CD4-positive, alpha-beta T cell treated with Interleukin-4 for 4 hours (primary cell): ENCODE data around the gene TYSND1.
"Not testable (repeated sequence)": the region's sequence is repeated elsewhere in the genome, so short reads cannot be mapped to it uniquely, and the experiment has no call there.

Source experiments
- DNase-seq: peaks from one replicate; pipeline ENCODE4 v3.0.0-alpha.2; 2020

TYSND1 gene

DNA sequence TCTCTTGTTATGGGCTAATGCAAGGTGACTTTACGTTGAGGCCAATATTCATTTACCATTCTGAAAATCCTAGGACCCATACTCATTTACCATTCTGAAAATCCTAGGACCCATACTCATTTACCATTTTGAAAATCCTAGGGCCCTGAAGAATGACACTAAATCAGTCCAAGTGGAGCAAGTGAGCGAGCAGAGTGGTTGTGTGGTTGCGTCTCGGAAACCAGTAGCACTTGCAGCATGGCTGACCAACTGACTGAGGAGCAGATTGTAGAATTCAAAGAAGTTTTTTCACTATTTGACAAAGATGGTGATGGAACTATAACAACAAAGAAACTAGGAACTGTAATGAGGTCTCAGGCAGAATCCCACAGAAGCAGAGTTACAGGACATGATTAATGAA lies 16.9 kb upstream of the TYSND1 start:
- no peak for DNase-seq

DNA sequence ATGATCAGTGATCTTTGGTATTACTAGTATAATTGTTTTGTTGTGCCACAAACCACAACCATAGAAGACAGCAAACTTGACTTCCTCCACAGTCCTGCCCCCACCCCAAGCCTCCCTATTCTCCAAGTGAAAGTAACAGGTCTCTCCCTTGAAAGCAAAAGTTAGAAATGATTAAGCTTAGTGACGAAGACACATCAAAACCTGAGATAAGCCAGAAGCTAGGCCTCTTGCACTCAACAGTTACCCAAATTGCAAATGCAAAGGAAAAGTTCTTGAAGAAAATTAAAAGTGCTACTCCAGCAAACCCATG lies 16.3 kb upstream of the TYSND1 start:
- peak; percentile 79 for DNase-seq

DNA sequence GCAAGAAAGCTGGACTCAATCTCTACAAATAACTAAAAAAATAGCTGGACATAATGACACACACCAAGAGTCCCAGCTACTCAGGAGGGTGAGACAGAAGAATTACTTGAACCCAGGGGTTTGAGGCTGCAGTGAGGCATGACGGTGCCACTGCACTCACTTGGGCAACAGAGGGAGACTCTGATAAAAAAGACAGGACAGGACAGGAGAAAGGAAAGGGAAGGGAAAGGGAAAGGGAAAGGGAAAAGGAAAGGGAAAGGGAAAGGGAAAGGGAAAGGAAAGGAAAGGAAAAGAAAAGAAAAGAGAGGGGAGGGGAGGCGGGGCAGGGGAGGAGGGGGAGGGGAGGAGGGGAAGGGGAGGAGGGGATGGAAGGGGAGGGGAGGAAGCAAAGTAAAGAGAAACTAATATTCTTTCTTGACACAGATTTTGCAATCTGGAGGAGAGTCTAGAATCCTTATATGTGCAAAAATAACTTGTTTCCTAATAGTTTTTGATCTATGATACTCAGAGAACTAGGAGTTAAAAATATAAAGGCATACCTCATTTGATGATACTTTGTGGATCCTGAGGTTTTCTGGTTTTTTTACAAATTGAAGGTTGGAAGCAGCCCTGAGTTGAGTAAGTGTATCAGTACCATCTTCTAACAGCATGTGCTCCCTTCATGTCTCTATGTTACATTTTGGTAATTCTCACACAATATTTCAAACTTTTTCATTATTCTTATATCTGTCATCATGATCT lies 15.8 kb upstream of the TYSND1 start:
- no peak for DNase-seq

DNA sequence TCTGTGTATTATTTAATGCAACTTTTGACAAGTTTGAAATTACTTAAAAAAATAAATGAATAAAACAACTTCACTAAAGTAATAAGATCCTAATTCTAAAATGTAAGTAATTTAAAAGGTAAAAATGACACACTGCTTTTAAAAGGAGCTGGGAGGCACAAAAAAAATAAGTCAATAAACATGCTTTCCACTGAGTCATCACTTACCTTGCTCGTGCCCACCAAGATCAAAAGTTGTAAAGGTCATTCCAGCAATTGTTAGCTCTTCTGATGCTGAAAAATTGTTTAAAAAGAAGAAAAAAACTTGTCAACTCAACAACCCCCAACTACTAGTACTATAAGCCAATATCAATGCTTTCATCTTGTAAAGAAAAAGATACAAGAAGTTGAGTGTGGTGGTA lies 14.3 kb upstream of the TYSND1 start:
- DNase-seq = no peak

DNA sequence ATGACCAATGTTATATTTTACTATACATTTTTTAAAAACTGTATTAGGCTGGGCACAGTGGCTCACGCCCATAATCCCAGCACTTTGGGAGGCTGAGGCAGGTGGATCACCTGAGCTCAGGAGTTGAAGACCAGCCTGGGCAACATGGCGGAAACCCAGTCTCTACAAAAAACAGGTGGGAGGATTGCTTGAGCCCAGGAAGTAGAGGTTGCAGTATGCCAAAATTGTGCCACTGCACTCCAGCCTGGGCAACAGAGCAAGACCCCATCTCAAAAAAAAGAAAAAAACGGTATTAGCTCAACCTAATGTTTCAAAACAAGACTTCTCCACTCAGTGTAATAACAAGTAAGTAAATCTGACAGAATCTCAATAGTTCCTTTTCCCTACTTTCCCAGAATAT lies 12.9 kb upstream of the TYSND1 start:
- DNase-seq = not testable (repeated sequence)

DNA sequence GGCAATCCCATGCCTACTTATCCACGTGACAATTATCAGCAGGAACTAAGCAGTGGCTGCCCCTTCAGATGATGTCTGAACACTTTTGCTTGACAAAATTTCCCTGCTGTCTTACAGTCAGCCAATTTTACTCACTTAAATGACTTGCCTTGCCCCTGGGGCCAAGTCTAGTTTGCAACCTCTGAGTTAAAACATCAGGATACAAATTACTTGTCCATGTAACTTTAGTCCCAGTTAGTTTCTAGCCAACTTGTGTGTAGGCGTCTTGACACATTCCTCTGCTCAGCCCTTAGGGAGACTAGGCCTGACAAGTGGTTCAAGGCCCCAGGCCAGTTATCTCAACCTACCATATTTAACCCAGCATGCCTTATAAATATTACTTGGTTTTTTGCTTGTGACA lies 11.6 kb upstream of the TYSND1 start:
- DNase-seq = no peak

DNA sequence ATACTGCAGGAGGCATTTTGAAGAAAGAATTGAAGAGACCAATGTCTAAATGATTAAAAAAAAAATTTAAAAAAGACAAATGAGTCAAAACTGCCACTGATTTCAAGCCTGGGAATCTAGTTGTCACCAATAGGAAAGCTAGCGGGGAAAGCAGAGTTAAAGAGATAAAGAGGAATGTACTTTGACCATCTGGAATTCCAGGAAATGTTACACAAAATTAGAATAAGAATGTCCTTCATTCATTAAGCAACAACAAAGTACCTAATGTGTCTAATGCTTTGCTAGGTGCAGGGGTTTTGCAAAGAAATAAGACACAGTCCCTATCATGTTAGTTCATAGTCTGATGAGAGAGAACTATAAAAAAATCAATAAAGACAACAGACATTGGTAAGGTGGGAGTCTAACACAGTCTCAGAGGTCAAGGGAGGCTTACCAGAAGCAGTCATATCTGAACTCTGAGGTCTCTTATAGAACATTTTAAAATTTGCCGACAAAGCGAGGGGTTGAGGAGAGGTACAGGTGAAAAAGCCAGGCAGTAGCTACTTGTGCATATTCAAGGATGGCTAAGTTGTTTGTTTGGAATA lies 8.8 kb upstream of the TYSND1 start:
- no peak for DNase-seq

DNA sequence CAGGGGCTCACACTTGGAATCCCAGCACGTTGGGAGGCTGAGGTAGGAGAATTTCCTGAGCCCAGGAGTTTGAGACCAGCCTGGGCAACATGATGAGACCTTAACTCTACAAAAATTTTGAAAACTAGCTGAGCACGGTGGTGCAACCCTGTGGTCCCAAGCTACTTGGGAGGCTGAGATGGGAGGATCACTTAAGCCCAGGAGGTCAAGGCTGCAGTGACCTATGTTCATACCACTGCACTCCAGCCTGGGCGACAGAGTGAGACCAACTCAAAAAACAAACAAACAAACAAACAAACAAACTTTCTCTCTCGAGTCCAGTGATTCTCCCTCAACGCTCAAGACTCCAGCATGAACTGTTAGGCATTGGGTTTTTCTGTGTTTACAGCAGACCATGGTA lies 2.0 kb upstream of the TYSND1 start:
- DNase-seq = no peak

DNA sequence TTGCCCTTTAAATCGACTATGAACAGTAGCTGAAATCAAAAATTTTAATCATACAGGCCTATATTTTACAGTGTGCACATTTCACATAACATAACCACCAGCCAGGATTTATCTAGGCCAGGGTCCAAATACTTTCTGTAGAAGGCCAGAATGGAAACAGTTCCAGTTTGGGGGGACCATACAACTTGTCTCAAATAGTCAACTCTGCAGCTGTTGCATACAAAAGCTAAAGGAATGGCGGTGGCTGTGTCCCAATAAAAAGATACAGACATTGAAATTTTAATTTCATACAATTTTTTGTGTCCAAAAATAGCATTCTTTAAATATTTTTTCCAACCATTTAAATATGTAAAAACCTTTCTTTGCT lies 742 bp upstream of the TYSND1 start:
- no peak for DNase-seq

DNA sequence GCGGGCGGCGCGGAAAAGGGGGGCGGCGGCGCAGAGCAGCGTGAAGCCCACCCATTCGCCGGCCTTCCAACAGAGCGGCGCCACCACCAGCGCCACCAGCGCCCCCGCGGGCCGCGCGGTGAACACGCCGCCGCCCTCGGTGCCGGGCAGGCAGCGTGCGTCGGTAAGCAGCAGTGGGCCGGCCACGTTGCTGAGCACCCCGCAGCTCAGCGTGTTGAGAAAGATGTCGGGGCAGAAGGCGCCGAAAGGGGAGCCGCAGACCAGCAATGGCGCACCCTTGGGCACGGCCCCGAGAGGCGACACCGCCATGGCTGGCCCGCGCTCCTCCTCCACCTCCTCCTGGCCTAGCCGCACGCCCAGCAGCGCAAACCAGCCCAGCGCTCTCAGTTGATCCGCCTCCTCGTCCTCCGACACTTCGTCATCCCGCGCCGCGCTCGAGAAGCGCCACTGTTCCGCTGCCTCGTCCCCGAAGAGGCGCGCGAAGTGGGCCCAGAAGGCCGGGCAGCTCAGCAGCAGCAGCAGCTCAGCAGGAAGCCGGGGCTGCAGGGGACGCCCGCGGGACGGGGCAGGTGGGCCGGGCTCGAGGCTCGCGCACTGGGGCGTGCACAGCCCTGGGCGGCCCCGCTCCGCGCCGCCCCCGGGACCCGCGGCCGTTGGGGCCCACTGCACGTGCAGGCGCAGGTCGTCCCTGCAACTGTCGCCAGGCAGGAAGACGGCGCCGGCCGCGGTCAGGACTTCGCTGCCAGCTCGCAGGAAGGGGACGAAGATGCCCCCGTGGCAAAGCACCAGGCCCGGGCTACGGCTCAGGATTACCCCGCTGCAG lies 623 bp downstream of the TYSND1 start:
- peak; percentile 62 for DNase-seq

DNA sequence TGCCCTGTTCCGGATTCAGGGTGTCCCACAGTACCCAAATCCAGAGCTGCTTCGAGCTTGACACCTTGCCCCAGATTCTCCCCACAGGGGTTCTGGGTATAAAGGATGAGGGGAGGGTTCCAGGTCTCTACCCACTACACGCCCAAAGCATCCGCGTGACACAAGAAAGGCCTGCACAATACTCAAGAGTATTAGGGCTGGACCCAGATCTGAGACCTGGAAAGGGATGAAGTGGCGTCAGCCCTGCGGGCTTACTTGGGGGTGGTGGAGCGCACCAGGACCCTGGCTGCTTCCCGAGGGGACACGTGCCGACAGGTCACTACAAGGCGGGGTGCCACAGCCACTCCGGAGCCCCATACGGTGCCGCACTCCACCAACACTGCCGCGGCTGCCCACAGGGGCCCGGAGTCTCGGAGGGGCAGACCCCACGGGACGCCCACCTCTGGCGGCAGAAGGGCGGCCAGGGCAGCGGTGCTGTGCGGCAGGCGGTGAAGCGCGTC lies 1.3 kb downstream of the TYSND1 start:
- no peak for DNase-seq

- no peak for DNase-seq
Measured at GRCh38 chr10:70144372-70145110, 2.0 kb downstream of the TYSND1 start.

DNA sequence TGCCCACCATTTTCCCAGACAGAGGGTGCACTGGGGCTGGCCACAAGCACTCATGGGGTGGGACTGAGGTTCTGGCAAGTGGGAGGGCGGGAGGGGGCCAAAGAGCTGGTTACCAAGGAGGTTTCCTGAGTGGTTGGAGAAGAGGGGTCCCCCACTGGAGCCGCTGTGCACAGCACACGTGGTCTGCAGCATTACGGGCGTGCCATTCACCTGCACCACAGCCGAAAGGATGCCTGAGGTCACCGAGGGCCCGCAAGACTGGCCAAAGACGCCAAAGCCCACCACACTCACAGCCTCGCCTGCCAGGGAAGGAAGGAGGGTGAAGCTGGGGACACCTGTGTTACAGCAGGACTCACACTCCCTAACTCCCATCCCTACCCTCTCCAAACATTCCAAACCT lies 3.9 kb downstream of the TYSND1 start:
- no peak for DNase-seq

DNA sequence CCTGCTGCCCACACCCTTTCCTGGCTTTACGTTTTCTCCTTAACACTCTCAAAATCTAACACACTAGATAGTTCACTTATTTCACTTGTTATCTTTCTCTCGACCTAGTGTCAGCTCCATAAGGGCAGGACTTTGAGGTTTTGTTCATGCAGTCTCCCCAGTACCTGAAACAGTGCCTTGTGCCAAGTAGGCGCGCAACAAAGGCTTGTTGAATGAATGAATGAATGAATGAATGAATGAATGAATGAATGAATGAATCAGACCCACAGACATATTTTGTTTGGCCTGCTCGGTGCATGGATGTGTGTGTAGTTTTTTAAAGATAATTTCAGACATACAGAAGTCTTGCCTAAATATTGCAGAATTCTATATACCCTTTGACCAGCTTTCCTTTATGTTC lies 6.2 kb downstream of the TYSND1 start:
- no peak for DNase-seq

- DNase-seq = no peak
Measured at GRCh38 chr10:70139997-70140250, 6.6 kb downstream of the TYSND1 start.

DNA sequence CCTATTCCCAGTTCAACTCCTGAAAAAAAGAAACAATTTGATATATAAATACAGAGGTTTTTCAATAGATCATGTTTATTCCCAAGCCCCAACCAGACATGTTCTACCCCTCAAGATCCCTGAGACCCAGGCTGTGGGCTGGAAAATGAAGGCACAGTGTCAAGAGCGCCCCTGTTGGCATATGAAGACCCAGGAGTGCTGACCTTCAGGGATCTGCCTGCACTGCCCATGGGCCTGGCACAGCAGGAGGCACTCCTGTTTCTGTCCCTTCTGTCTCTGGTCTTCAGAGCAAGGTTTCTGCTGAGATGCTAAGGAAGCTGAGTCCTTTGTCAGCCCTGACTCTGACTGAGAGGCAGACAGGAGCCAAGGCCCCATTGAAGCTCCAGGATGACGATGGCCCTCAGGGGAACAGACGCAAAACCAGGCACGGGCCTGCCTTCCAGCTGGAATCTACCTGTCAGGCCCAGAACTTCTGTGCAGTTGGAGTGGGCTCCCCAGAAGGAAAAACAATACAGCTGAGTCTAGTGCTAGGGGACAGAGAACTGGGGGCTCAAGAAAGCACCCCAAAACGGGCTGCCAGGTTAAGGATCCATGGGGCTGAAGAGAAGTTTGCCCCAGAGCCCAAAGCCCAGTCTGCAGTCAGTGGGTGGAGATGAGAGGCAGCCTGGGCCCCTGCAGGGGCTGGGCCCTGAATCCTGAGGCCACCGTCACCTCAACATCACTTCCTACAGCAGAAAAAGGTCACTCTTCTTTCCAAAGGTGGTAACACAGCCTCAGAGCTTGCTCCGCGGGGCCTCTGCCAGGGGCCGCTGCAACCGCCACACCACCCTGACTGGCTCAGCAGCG lies 7.1 kb downstream of the TYSND1 start:
- no peak for DNase-seq

DNA sequence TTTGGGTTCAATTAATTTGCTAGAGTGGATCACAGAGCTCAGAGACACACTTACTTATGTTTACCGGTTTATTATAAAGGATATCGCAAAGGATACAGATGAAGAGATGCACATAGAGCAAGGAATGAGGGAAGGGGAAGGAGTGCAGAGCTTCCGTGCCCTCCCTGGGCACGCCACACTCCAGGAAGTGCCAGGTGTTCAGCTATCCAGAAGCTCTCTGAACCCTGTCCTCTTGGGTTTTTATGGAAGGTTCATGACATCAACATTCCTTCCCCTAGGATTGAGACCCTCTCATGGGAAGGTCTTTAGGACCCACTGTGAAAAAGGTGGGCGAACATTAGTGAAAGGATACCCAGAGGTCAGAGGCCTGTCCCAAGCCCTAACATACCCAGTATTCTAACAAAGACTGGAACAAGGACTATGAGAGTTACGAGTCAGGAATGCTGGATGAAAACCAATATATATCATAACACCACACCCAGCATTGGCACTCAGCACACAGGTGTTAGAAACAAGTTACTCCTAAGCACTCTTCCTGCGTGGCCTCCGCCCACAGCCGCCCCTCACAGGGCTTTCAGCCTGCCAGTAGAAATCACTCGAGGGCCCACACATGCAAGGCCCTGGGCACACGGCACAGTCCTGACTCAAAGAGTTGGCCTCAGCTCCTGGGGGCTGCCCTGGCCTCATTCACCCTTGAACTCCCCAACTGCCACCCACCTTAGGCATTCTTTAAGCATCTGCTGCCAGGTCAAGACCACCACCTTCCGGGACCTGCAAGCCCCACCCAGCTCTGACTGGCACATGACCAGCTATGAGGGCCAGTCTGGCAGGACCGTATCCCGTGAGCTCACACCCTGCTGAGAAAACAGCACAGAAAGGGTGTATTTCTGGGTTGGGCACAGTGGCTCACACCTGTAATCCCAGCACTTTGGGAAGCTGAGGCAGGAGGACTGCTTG lies 8.3 kb downstream of the TYSND1 start:
- DNase-seq = no peak

DNA sequence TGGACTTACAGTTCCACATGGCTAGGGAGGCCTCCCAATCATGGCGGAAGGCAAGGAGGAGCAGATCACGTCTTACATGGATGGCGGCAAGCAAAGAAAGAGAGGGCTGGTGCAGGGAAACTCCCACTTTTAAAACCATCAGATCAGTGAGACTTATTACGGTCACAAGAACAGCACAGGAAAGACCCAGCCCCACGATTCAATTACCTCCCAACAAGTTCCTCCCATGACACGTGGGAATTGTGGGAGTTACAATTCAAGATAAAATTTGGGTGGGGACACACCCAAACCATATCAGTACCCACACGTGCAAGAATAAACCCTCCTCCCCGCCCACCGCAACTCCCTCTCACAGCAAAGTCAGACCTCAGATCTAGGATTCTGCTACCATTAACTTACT lies 9.4 kb downstream of the TYSND1 start:
- DNase-seq = no peak

- no peak for DNase-seq
Measured at GRCh38 chr10:70135684-70136083, 10.8 kb downstream of the TYSND1 start.

DNA sequence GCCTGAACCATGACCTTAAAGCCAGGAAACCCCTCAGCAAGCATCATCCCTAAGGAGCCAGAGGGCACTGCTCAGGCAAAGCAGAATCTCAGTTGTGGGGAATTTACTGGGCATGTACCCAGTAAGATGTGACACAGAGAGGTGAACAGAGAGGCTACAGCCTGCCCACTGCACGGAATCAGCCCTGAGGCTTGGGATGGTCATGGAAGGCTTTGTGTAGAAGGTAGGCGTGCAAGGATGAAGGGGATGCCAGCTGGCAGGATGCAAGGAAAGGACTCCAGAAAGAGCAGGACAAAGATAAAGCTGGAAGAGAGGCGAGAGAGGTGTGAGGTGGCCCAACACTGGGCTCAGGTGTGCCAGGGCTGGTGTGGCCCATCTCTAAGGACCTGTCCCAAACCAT lies 11.5 kb downstream of the TYSND1 start:
- no peak for DNase-seq
